Neural progenitor cell (in vitro differentiated cells): Measurements from ENCODE around the gene TPRX1. TPM values are rescaled to one million over a fixed set of nuclear protein-coding genes. Genes with fewer than 3 reads are reported as not detected.
A peak's percentile ranks its signal among the peaks of the same experiment; 100 is the strongest.

ENCODE experiments used
- DNase-seq: peaks from one replicate; pipeline ENCODE4 v3.0.0-alpha.2; 2016; ENCODE audit warnings: low spot score
- H2AFZ ChIP-seq: fragments of 200-600 bp; sonication (generic); replicated peaks from 2 replicates; pipeline ENCODE4 v1.6.1; 2016; ENCODE audit warnings: antibody characterized with exemption
- H3F3A ChIP-seq: fragments of 200-600 bp; sonication (generic); 2 replicates; pipeline ENCODE4 v1.6.1; 2016; ENCODE audit warnings: antibody characterized with exemption, low read depth
- H3K27ac ChIP-seq: fragments of 200-600 bp; sonication (generic); 2 replicates; pipeline ENCODE4 v1.5.1; 2016; ENCODE audit warnings: mild to moderate bottlenecking
- H3K27me3 ChIP-seq: fragments of 200-600 bp; sonication (generic); 2 replicates; pipeline ENCODE4 v1.6.1; 2016; ENCODE audit warnings: mild to moderate bottlenecking, moderate library complexity
- H3K36me3 ChIP-seq: fragments of 200-600 bp; sonication (generic); 2 replicates; pipeline ENCODE4 v1.5.1; 2016
- H3K4me1 ChIP-seq: fragments of 200-600 bp; sonication (generic); 2 replicates; pipeline ENCODE4 v1.6.1; 2016; ENCODE audit warnings: mixed run types
- H3K4me2 ChIP-seq: fragments of 200-600 bp; sonication (generic); 2 replicates; pipeline ENCODE4 v1.6.1; 2016
- H3K4me3 ChIP-seq: fragments of 200-600 bp; sonication (generic); 2 replicates; pipeline ENCODE4 v1.5.1; 2016
- H3K79me2 ChIP-seq: fragments of 200-600 bp; sonication (generic); 2 replicates; pipeline ENCODE4 v1.6.1; 2016; ENCODE audit warnings: low read depth
- H3K9ac ChIP-seq: fragments of 200-600 bp; sonication (generic); 2 replicates; pipeline ENCODE4 v1.6.1; 2016
- H3K9me3 ChIP-seq: fragments of 200-600 bp; sonication (generic); 2 replicates; pipeline ENCODE4 v1.5.1; 2016; ENCODE audit warnings: low read depth
- H4K20me1 ChIP-seq: fragments of 200-600 bp; sonication (generic); 2 replicates; pipeline ENCODE4 v1.6.1; 2016; ENCODE audit warnings: low read depth
- H3K27ac Mint-ChIP-seq: 3 replicates; pipeline ENCODE4 v1.8.0; 2021; ENCODE audit warnings: mixed read lengths
- H3K27me3 Mint-ChIP-seq: 2 replicates; pipeline ENCODE4 v1.8.0; 2022; ENCODE audit warnings: low read depth, mild to moderate bottlenecking, inconsistent platforms, moderate library complexity, mixed read lengths; ENCODE audit not compliant: insufficient read depth
- H3K36me3 Mint-ChIP-seq: 3 replicates; pipeline ENCODE4 v1.8.0; 2021; ENCODE audit warnings: mixed read lengths
- H3K4me1 Mint-ChIP-seq: 3 replicates; pipeline ENCODE4 v1.8.0; 2021; ENCODE audit warnings: mixed read lengths
- H3K4me3 Mint-ChIP-seq: 3 replicates; pipeline ENCODE4 v1.8.0; 2021; ENCODE audit warnings: mild to moderate bottlenecking, moderate library complexity, mixed read lengths
- H3K9me3 Mint-ChIP-seq: 3 replicates; pipeline ENCODE4 v1.8.0; 2020; ENCODE audit warnings: mixed read lengths
- CTCF ChIP-seq: fragments of 200-600 bp; sonication (generic); IDR thresholded peaks from 2 replicates; pipeline ENCODE4 v1.5.1; 2017; ENCODE audit warnings: antibody characterized with exemption, mild to moderate bottlenecking
- EZH2 ChIP-seq: fragments of 200-600 bp; sonication (generic); IDR thresholded peaks from 2 replicates; pipeline ENCODE4 v1.6.1; 2017; ENCODE audit warnings: antibody characterized with exemption, mild to moderate bottlenecking, moderate library complexity
- EZH2phosphoT487 ChIP-seq: fragments of 200-600 bp; sonication (generic); IDR thresholded peaks from 2 replicates; pipeline ENCODE4 v1.6.1; 2017; ENCODE audit warnings: antibody characterized with exemption
- total RNA-seq: library from RNA; depleted of rRNA; stranded (reverse); fragments of >200 nt; gene quantifications from 2 replicates; pipeline ENCODE4 v1.2.3, GENCODE V29; 2015; ENCODE audit warnings: low replicate concordance

The TPRX1 gene
- total RNA-seq, 1 donor from 2014 or later = not detected

- Histone ChIP-seq H3K4me3 (no peak overlapping the region), H3K79me2 (no peaks in the 10 kb centered on the region), H4K20me1 (no peaks in the 10 kb centered on the region), H2AFZ (no peak overlapping the region), H3K27ac (no peak overlapping the region), H3K4me1 (peaks cover 15% of the 10 kb centered on the region), H3K4me2 (no peak overlapping the region), H3K27me3 (no peaks in the 10 kb centered on the region), H3K9ac (no peak overlapping the region), H3K9me3 (no peaks in the 10 kb centered on the region), H3F3A (peaks cover 49% of the 10 kb centered on the region), H3K36me3 (no peaks in the 10 kb centered on the region)
- Mint-ChIP-seq H3K27me3 (peaks cover 9% of the 10 kb centered on the region), H3K27ac (no peak overlapping the region), H3K36me3 (no peaks in the 10 kb centered on the region), H3K9me3 (peaks cover 2% of the 10 kb centered on the region), H3K4me1 (peaks cover 10% of the 10 kb centered on the region), H3K4me3 (no peak overlapping the region)
- DNase-seq = no peak
- TF ChIP-seq CTCF (no peak), EZH2phosphoT487 (no peak), EZH2 (no peak)
These were observed 31.7 kb upstream of the TPRX1 start for GRCh38 chr19:47836038-47836437.

GRCh38 chr19:47832723-47833122 is 28.4 kb upstream of the TPRX1 start:
- Histone ChIP-seq H3K36me3 (no peaks in the 10 kb centered on the region), H4K20me1 (no peaks in the 10 kb centered on the region), H3K9me3 (no peaks in the 10 kb centered on the region), H3K4me2 (no peak overlapping the region), H3K4me3 (no peak overlapping the region), H3K27ac (no peak overlapping the region), H3F3A (peaks cover 22% of the 10 kb centered on the region), H3K4me1 (peaks cover 11% of the 10 kb centered on the region), H3K79me2 (no peaks in the 10 kb centered on the region), H3K27me3 (no peaks in the 10 kb centered on the region), H2AFZ (no peak overlapping the region), H3K9ac (no peak overlapping the region)
- TF ChIP-seq EZH2phosphoT487 = no peak
- peak; percentile 6 for TF ChIP-seq CTCF
- no peak overlapping the region for H3K27ac Mint-ChIP-seq
- H3K4me1 Mint-ChIP-seq = peaks cover 15% of the 10 kb centered on the region
- DNase-seq = no peak
- H3K36me3 Mint-ChIP-seq = no peaks in the 10 kb centered on the region
- H3K27me3 Mint-ChIP-seq = peaks cover 16% of the 10 kb centered on the region
- no peak overlapping the region for H3K4me3 Mint-ChIP-seq
- H3K9me3 Mint-ChIP-seq = peaks cover 2% of the 10 kb centered on the region

GRCh38 chr19:47826800-47827199 is 22.4 kb upstream of the TPRX1 start:
- Mint-ChIP-seq H3K27me3 (peaks cover 10% of the 10 kb centered on the region), H3K4me1 (peaks cover 41% of the 10 kb centered on the region), H3K4me3 (no peak overlapping the region), H3K36me3 (no peaks in the 10 kb centered on the region), H3K27ac (peak overlapping the region; percentile 66), H3K9me3 (peaks cover 6% of the 10 kb centered on the region)
- Histone ChIP-seq H2AFZ (peak overlapping the region; percentile 34), H3K9ac (no peak overlapping the region), H3K9me3 (no peaks in the 10 kb centered on the region), H4K20me1 (no peaks in the 10 kb centered on the region), H3K4me1 (peaks cover 30% of the 10 kb centered on the region), H3K4me2 (no peak overlapping the region), H3F3A (peaks cover 36% of the 10 kb centered on the region), H3K27ac (no peak overlapping the region), H3K4me3 (no peak overlapping the region), H3K27me3 (no peaks in the 10 kb centered on the region), H3K79me2 (no peaks in the 10 kb centered on the region), H3K36me3 (no peaks in the 10 kb centered on the region)
- TF ChIP-seq EZH2 (no peak), CTCF (no peak), EZH2phosphoT487 (no peak)
- no peak for DNase-seq
